Stimulated activated naive CD8-positive, alpha-beta T cell treated with anti-CD3 and anti-CD28 coated beads, Interleukin-15, amount 100 ng/mL, for 72 hours (primary cell): Measurements from ENCODE around the gene APCDD1L.
"Not testable (repeated sequence)": the region's sequence is repeated elsewhere in the genome, so short reads cannot be mapped to it uniquely, and the experiment has no call there.

ENCODE experiments used
- ATAC-seq: fragments of 150-1000 bp; cut with Tn5 transposase; 2 replicates; pipeline ENCODE4 v1.10.0; 2021; ENCODE audit warnings: mild to moderate bottlenecking, moderate library complexity
- DNase-seq, 2 donors: peaks; one replicate each; pipeline ENCODE4 v3.0.0; 2021 to 2022
- H3K27ac Mint-ChIP-seq, 2 donors: one replicate each; pipeline ENCODE4 v1.8.0; 2022; ENCODE audit warnings: mild to moderate bottlenecking in 2 of 2, mixed read lengths in 2 of 2, moderate library complexity in 2 of 2
- H3K27me3 Mint-ChIP-seq: one replicate; pipeline ENCODE4 v1.8.0; 2022; ENCODE audit warnings: mixed read lengths
- H3K4me1 Mint-ChIP-seq: one replicate; pipeline ENCODE4 v1.8.0; 2022; ENCODE audit warnings: mild to moderate bottlenecking, mixed read lengths
- H3K4me3 Mint-ChIP-seq, 2 donors: one replicate each; pipeline ENCODE4 v1.8.0; 2022; ENCODE audit warnings: mild to moderate bottlenecking in 2 of 2, mixed read lengths in 2 of 2, moderate library complexity in 1 of 2
- H3K9me3 Mint-ChIP-seq, 2 donors: one replicate each; pipeline ENCODE4 v1.8.0; 2022; ENCODE audit warnings: mixed read lengths in 2 of 2

APCDD1L gene

GRCh38 chr20:58414216-58414615, 101.0 kb downstream of the APCDD1L start:
- H3K27ac Mint-ChIP-seq, H3K27me3 Mint-ChIP-seq, H3K9me3 Mint-ChIP-seq, DNase-seq, H3K4me3 Mint-ChIP-seq: not testable (repeated sequence)
- peak; percentile 55 for ATAC-seq
- H3K4me1 Mint-ChIP-seq, result peaks cover 37% of the 10 kb centered on the region
